Ovary (tissue), 3 donors: ENCODE data around the gene OCSTAMP.

ENCODE experiments used
- CTCF ChIP-seq, 3 donors: fragments of 450-650 bp in 2 of 3; fragments of 200-600 bp in 1 of 3; IDR thresholded peaks; one replicate each; pipeline versions ENCODE4 v1.5.1 to v1.8.0; 2016 to 2022; ENCODE audit warnings: antibody characterized with exemption in 3 of 3, mild to moderate bottlenecking in 1 of 3
- EP300 ChIP-seq: sonication (generic); formaldehyde crosslinking; IDR thresholded peaks from one replicate; pipeline ENCODE4 v1.6.1; 2017; ENCODE audit warnings: antibody characterized with exemption
- POLR2A ChIP-seq: fragments of 450-650 bp; IDR thresholded peaks from one replicate; pipeline ENCODE4 v1.6.1; 2017; ENCODE audit warnings: antibody characterized with exemption, mild to moderate bottlenecking, moderate library complexity
- donor health status: DM: no; HTN: no; CAD: no.

- no peak for TF ChIP-seq CTCF (IDR thresholded peaks at IDR 0.05)
- no peak for TF ChIP-seq POLR2A
- TF ChIP-seq EP300: no peak
Observed at GRCh38 chr20:46594725-46595124, 44.3 kb upstream of the OCSTAMP start.
